SK-N-MC (cell line): Measurements from ENCODE around the gene TBC1D2B.

Experiments used
- EZH2 ChIP-seq: fragments of 200-600 bp; sonication (generic); IDR thresholded peaks from one replicate; pipeline ENCODE4 v1.6.1; 2017; ENCODE audit warnings: antibody characterized with exemption
- FOXP2 ChIP-seq: optimal IDR thresholded peaks from 2 replicates; pipeline ENCODE3; 2011; ENCODE audit warnings: mild to moderate bottlenecking, moderate library complexity; ENCODE audit not compliant: insufficient read depth; ENCODE audit errors: extremely low read length, control extremely low read depth
- POLR2AphosphoS5 ChIP-seq: IDR thresholded peaks from 2 replicates; pipeline ENCODE4 v1.6.1; 2012; ENCODE audit warnings: mild to moderate bottlenecking, low read depth, low read length, borderline replicate concordance

DNA sequence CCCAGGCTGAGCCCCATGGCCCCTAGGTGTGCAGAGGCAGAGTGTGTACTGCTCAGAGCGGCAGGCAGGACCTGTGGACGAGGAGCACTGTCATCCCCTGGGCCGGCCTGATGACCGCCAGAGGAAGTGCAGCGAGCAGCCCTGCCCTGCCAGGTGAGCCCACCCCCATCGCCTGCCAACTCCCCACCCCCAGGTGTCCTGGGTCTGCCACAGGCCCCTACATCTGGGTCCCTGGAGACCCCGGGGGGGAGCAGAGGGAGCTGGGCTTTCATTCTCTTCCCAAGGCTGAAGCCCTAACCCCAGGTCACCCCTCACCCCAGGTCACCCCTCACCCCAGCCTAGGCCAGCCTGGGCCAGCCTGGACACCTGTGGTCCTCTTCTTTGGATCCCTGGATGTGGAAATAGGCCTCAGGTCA, 93.1 kb downstream of the TBC1D2B start:
- no peak for TF ChIP-seq EZH2
- no peak for TF ChIP-seq POLR2AphosphoS5
- TF ChIP-seq FOXP2 = no peak
